CD4-positive, alpha-beta T cell treated with Interleukin-6 at 100 ng/mL for 8 hours (primary cell): Measurements from ENCODE around the gene CEP112.

Experiments
- DNase-seq: peaks from one replicate; pipeline ENCODE4 v3.0.0-alpha.2; 2020; ENCODE audit warnings: mixed read lengths, low spot score

The CEP112 gene

GRCh38 chr17:66076546-66077190 is 115.3 kb downstream of the CEP112 start:
- no peak for DNase-seq

GRCh38 chr17:66073384-66073783 is 118.5 kb downstream of the CEP112 start:
- DNase-seq = no peak

- no peak for DNase-seq
These were observed 128.2 kb downstream of the CEP112 start for GRCh38 chr17:66063686-66064085.

GRCh38 chr17:66056148-66056547 is 135.8 kb downstream of the CEP112 start:
- no peak for DNase-seq

GRCh38 chr17:66054242-66054641 is 137.7 kb downstream of the CEP112 start:
- no peak for DNase-seq

GRCh38 chr17:66044083-66044482 is 147.8 kb downstream of the CEP112 start:
- no peak for DNase-seq

- no peak for DNase-seq
These were observed 148.5 kb downstream of the CEP112 start for GRCh38 chr17:66043419-66043818.

GRCh38 chr17:66040402-66040801 is 151.5 kb downstream of the CEP112 start:
- no peak for DNase-seq

GRCh38 chr17:66038125-66038524 is 153.8 kb downstream of the CEP112 start:
- no peak for DNase-seq

GRCh38 chr17:66037221-66037620 is 154.7 kb downstream of the CEP112 start:
- DNase-seq = no peak

- no peak for DNase-seq
These were observed 159.7 kb downstream of the CEP112 start for GRCh38 chr17:66032082-66032712.

- DNase-seq = no peak
These were observed 166.4 kb downstream of the CEP112 start for GRCh38 chr17:66025551-66025950.

- no peak for DNase-seq
These were observed 170.2 kb downstream of the CEP112 start for GRCh38 chr17:66021757-66022156.

GRCh38 chr17:66018786-66019185 is 173.1 kb downstream of the CEP112 start:
- no peak for DNase-seq

GRCh38 chr17:66016231-66016630 is 175.7 kb downstream of the CEP112 start:
- DNase-seq = no peak

- no peak for DNase-seq
These were observed 183.3 kb downstream of the CEP112 start for GRCh38 chr17:66008680-66009079.

GRCh38 chr17:66006654-66007053 is 185.3 kb downstream of the CEP112 start:
- DNase-seq = no peak

- DNase-seq = no peak
These were observed 189.1 kb downstream of the CEP112 start for GRCh38 chr17:66002812-66003211.

- DNase-seq = no peak
These were observed 189.8 kb downstream of the CEP112 start for GRCh38 chr17:66002063-66002585.

GRCh38 chr17:66000216-66000615 is 191.7 kb downstream of the CEP112 start:
- no peak for DNase-seq

GRCh38 chr17:65998675-65999074 is 193.3 kb downstream of the CEP112 start:
- no peak for DNase-seq

- DNase-seq = no peak
These were observed 197.3 kb downstream of the CEP112 start for GRCh38 chr17:65994679-65995078.

- no peak for DNase-seq
These were observed 197.8 kb downstream of the CEP112 start for GRCh38 chr17:65994114-65994513.

GRCh38 chr17:65990593-65990992 is 201.3 kb downstream of the CEP112 start:
- no peak for DNase-seq
